AG10803 (cell line): ENCODE data around the gene UNC93A.

Experiments used
- DNase-seq: peaks from one replicate; pipeline ENCODE4 v3.0.0; 2010; ENCODE audit warnings: low read depth
- H3K4me3 ChIP-seq: 2 replicates; pipeline ENCODE4 v1.5.1; 2011; ENCODE audit warnings: mild to moderate bottlenecking, low read length, control low read depth
- CTCF ChIP-seq: conservative IDR thresholded peaks from 2 replicates; pipeline ENCODE4 v1.5.1; 2011; ENCODE audit warnings: mild to moderate bottlenecking, low read length, control low read depth, inconsistent platforms

The UNC93A gene

GRCh38 chr6:167327391-167327790, 36.3 kb downstream of the UNC93A start:
- TF ChIP-seq CTCF, result no peak
- no peak for DNase-seq
- H3K4me3 ChIP-seq, result no peak overlapping the region

DNA sequence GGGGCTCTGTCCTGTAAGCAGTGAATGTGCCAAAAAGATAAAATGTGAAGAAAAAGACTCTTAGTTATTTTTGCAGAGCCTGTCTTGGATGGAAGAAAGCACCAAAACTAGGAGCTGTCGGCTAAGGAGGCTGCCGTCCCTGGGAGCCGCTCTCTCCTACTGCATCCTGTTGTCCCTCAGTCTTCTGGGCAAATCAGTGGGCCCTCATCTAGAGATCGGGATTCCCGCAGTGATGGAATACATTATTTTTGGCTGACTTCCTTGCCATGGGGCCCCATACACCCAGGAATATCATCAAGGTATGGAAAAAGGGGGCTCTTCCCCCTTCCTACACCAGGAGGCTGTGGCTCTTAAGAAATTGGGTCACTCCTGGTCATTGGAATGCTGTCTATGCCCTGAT, 37.0 kb downstream of the UNC93A start:
- no peak for DNase-seq
- no peak overlapping the region for H3K4me3 ChIP-seq
- no peak for TF ChIP-seq CTCF

DNA sequence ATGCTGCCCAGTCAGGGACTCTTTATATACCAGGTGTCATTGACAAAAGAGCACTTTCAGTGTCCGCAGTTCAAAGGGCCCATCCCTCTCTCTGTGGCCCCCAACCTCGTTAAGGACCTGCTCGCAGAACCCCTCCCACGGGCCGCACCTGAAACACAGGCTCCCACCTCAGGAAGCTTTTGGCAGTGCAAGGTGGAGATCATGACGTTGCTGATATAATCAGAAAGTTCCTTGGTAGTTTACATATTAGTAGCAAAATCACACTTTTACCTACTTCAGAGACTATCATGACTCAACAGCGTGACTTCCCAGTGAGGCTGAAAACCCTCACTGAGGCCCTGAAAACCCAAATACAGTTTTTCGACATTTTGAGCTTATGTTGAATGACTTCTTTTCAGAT, 37.9 kb downstream of the UNC93A start:
- no peak for TF ChIP-seq CTCF
- DNase-seq, result no peak
- no peak overlapping the region for H3K4me3 ChIP-seq

- H3K4me3 ChIP-seq, result no peak overlapping the region
- no peak for DNase-seq
- TF ChIP-seq CTCF, result no peak
Measured at GRCh38 chr6:167330750-167331149, 39.6 kb downstream of the UNC93A start.

- TF ChIP-seq CTCF, result no peak
- no peak overlapping the region for H3K4me3 ChIP-seq
- no peak for DNase-seq
Measured at GRCh38 chr6:167331565-167331964, 40.5 kb downstream of the UNC93A start.

DNA sequence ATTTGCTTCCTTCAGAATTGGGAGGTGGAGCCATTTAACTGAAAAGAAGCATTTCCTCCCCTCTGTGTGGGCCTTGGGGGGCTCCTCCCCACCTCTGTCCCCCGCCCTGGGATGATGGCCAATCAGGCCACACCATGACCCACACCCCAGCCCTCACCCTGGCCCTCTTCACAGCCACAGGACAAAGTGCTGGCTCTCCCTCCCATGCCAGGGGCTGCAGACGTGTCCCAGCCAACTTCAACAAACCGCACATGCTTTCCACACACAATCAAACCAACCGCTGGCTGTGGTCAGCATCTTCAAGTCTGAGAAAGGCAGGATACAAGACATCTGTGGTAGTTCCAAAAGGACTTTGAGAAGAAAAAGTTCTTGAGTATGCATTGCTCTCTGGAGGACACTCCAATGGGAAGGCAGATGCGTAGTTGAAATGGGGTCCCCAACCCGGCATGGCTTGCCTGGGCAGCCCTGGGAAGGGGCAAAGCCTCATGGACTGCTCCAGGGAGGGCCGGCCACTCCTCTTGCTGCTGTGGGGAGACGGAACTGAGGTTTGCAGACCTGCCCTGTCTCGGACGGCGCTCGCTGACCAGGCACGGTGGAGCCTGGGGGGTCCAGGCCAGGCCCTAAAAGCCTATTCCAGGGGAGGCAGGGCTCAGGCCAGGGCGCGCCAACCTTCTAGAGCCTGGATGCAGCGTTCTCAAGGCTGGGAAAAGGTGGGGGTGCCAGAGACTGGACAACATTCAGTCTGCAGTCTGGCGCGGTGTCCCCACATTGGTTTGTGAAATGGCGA, 45.9 kb downstream of the UNC93A start:
- no peak for DNase-seq
- TF ChIP-seq CTCF, result no peak
- no peak overlapping the region for H3K4me3 ChIP-seq

DNA sequence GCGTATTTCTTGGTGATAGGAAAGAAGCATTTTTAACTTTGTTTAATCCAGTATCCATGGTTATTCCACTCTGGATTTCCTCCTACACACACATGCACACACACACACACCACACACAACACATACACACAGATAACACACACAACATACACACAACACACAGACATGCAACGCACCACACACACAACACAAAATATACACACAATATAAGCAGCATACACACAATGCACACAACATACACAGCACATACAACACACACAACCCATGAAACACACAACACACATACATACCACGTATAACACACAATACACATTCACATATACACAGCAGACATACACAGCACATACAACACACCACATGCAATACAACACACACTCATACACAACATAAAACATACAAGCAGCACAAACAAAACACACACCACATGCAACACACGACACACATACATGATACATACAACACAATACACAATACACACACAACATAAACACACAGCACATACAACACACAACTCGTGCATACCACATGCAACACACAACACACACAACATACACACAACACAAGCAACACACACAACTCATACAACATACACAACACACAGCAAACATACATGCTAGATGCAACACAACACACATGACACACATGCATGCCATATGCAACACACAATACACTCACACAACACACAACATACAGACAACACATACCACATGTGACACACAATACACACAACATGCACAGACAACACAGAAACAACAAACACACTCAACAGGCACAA, 46.7 kb downstream of the UNC93A start:
- DNase-seq, result no peak
- no peak for TF ChIP-seq CTCF
- no peak overlapping the region for H3K4me3 ChIP-seq
